ENCODE measurements around the gene MAP2K2.

The MAP2K2 gene

DNA sequence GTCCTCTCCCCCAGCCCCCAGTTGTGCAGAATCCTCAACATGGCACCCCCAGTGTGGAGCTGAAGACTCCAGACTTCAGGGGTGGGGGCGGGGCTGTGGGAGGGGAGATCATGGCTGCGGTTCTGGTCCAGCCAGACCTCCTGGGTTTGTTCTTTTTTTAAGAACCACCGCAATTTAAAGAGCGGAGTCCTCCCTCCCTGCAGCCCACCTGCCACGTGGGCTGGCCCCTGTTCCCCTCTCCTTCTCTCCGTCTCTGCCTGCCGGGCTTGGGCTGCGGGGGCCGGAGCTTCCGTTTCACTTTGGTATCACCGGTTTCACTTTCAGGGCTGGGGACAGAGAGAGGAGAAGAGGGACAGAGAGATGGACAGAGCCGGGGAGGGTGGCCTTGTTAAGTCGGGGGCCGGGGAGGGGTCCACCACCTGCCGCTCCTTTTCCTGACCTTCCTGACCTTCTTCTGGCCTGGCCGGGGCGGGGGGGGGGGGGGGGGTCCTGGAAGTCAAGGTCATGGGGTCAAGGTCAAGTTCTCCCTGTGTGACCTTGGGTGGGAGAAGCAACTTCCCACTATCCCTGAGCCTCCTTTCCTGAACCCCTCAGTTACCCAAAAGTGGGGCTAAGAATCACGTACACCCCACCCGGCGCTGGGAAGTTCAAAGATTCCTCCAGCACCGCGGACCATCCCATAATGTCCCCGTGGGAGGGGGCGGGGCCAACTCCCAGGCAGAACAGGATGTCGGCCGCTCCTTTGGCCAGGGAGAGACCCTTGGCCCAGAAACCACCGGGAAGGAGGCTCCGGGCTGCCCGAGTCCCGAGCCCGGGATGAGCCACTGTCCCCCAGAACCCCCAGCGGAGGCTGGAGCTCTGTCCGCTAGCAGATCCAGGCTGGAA lies 45.9 kb downstream of the MAP2K2 start:
- Histone ChIP-seq H3K9ac (ENCODE audit: low read depth, low read length, poor library complexity, severe bottlenecking) (no peak overlapping the region), H3K79me2 (ENCODE audit: insufficient read depth, low read length) (no peaks in the 10 kb centered on the region), H3K9me3 (ENCODE audit: insufficient read depth, low read depth, low read length) (no peaks in the 10 kb centered on the region), H3K9me2 (replicated peaks; ENCODE audit: low read depth, low read length) (no peaks in the 10 kb centered on the region), H3F3A (ENCODE audit: low read depth) (no peaks in the 10 kb centered on the region), H3K36me3 (ENCODE audit: insufficient read depth, low read length) (no peaks in the 10 kb centered on the region), H3K4me1 (ENCODE audit: insufficient read depth, low read length, poor library complexity, severe bottlenecking) (no peaks in the 10 kb centered on the region), H3K4me3 (ENCODE audit: low read length, poor library complexity, severe bottlenecking) (no peak overlapping the region), H3K27me3 (ENCODE audit: insufficient read depth, low read length, poor library complexity, severe bottlenecking) (no peaks in the 10 kb centered on the region), H2AFZ (ENCODE audit: low read length) (no peak overlapping the region), H4K20me1 (ENCODE audit: insufficient read depth, low read length, poor library complexity, severe bottlenecking) (no peaks in the 10 kb centered on the region), H3K4me2 (ENCODE audit: low read depth, low read length, poor library complexity, severe bottlenecking) (no peak overlapping the region)
- TF ChIP-seq, protein P1, sequence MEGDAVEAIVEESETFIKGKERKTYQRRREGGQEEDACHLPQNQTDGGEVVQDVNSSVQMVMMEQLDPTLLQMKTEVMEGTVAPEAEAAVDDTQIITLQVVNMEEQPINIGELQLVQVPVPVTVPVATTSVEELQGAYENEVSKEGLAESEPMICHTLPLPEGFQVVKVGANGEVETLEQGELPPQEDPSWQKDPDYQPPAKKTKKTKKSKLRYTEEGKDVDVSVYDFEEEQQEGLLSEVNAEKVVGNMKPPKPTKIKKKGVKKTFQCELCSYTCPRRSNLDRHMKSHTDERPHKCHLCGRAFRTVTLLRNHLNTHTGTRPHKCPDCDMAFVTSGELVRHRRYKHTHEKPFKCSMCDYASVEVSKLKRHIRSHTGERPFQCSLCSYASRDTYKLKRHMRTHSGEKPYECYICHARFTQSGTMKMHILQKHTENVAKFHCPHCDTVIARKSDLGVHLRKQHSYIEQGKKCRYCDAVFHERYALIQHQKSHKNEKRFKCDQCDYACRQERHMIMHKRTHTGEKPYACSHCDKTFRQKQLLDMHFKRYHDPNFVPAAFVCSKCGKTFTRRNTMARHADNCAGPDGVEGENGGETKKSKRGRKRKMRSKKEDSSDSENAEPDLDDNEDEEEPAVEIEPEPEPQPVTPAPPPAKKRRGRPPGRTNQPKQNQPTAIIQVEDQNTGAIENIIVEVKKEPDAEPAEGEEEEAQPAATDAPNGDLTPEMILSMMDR (conservative IDR thresholded peaks at IDR 0.05; ENCODE audit: low read length), result no peak
- no peak for TF ChIP-seq EZH2phosphoT487 (IDR thresholded peaks at IDR 0.05; ENCODE audit: borderline replicate concordance)

GRCh38 chr19:4077007-4077374 lies 46.9 kb downstream of the MAP2K2 start:
- Histone ChIP-seq H3K36me3 (ENCODE audit: insufficient read depth, low read length) (no peaks in the 10 kb centered on the region), H3K4me3 (ENCODE audit: low read length, poor library complexity, severe bottlenecking) (no peak overlapping the region), H3K9ac (ENCODE audit: low read depth, low read length, poor library complexity, severe bottlenecking) (no peak overlapping the region), H3K27me3 (ENCODE audit: insufficient read depth, low read length, poor library complexity, severe bottlenecking) (no peaks in the 10 kb centered on the region), H3K79me2 (ENCODE audit: insufficient read depth, low read length) (no peaks in the 10 kb centered on the region), H3F3A (ENCODE audit: low read depth) (no peaks in the 10 kb centered on the region), H2AFZ (ENCODE audit: low read length) (no peak overlapping the region), H3K4me2 (ENCODE audit: low read depth, low read length, poor library complexity, severe bottlenecking) (no peak overlapping the region), H3K4me1 (ENCODE audit: insufficient read depth, low read length, poor library complexity, severe bottlenecking) (no peaks in the 10 kb centered on the region), H4K20me1 (ENCODE audit: insufficient read depth, low read length, poor library complexity, severe bottlenecking) (no peaks in the 10 kb centered on the region), H3K9me3 (ENCODE audit: insufficient read depth, low read depth, low read length) (no peaks in the 10 kb centered on the region), H3K9me2 (replicated peaks; ENCODE audit: low read depth, low read length) (no peaks in the 10 kb centered on the region)
- no peak for TF ChIP-seq EZH2phosphoT487 (IDR thresholded peaks at IDR 0.05; ENCODE audit: borderline replicate concordance)
- TF ChIP-seq, protein P1 (conservative IDR thresholded peaks at IDR 0.05; ENCODE audit: low read length), result no peak

GRCh38 chr19:4075373-4075772 lies 48.5 kb downstream of the MAP2K2 start:
- H3K4me3 ChIP-seq (ENCODE audit: low read length, poor library complexity, severe bottlenecking), result no peak overlapping the region
- H3K4me2 ChIP-seq (ENCODE audit: low read depth, low read length, poor library complexity, severe bottlenecking), result no peak overlapping the region
- no peaks in the 10 kb centered on the region for H3K4me1 ChIP-seq (ENCODE audit: insufficient read depth, low read length, poor library complexity, severe bottlenecking)
- H3K9me3 ChIP-seq (ENCODE audit: insufficient read depth, low read depth, low read length), result no peaks in the 10 kb centered on the region
- H3K79me2 ChIP-seq (ENCODE audit: insufficient read depth, low read length), result no peaks in the 10 kb centered on the region
- TF ChIP-seq, protein P1 (conservative IDR thresholded peaks at IDR 0.05; ENCODE audit: low read length), result no peak
- TF ChIP-seq EZH2phosphoT487 (IDR thresholded peaks at IDR 0.05; ENCODE audit: borderline replicate concordance), result no peak
- H3K9me2 ChIP-seq (replicated peaks; ENCODE audit: low read depth, low read length), result no peaks in the 10 kb centered on the region
- H3K36me3 ChIP-seq (ENCODE audit: insufficient read depth, low read length), result no peaks in the 10 kb centered on the region
- H3K27me3 ChIP-seq (ENCODE audit: insufficient read depth, low read length, poor library complexity, severe bottlenecking), result no peaks in the 10 kb centered on the region
- H3K9ac ChIP-seq (ENCODE audit: low read depth, low read length, poor library complexity, severe bottlenecking), result no peak overlapping the region
- no peak overlapping the region for H2AFZ ChIP-seq (ENCODE audit: low read length)
- no peaks in the 10 kb centered on the region for H4K20me1 ChIP-seq (ENCODE audit: insufficient read depth, low read length, poor library complexity, severe bottlenecking)
- H3F3A ChIP-seq (ENCODE audit: low read depth), result no peaks in the 10 kb centered on the region

Data from Loucy (cell line).